Thoracic aorta (tissue), 2 donors: ENCODE measurements around the gene BNIP2. TPM values are rescaled to one million over a fixed set of nuclear protein-coding genes. Genes with fewer than 3 reads are reported as not detected.

Source experiments
- ATAC-seq: fragments of 150-250 bp; one replicate; pipeline ENCODE4 v1.8.0; 2017; ENCODE audit warnings: low read depth; ENCODE audit not compliant: insufficient number of reproducible peaks, low FRiP score
- DNase-seq: peaks from one replicate; pipeline ENCODE4 v3.0.0-alpha.2; 2020; ENCODE audit warnings: low spot score
- H3K27ac ChIP-seq, 2 donors: fragments of 200-600 bp; sonication (generic); 1 replicate in 1 of 2; 2 replicates in 1 of 2; pipeline ENCODE4 v1.5.1; 2016; ENCODE audit warnings: mild to moderate bottlenecking in 2 of 2, moderate library complexity in 2 of 2
- H3K27me3 ChIP-seq: fragments of 200-600 bp; sonication (generic); replicated peaks from 2 replicates; pipeline ENCODE4 v1.6.0; 2016; ENCODE audit warnings: mild to moderate bottlenecking; ENCODE audit not compliant: insufficient read depth
- H3K36me3 ChIP-seq: fragments of 200-600 bp; sonication (generic); one replicate; pipeline ENCODE4 v1.5.1; 2016
- H3K4me1 ChIP-seq, 2 donors: fragments of 200-600 bp; sonication (generic); 1 replicate in 1 of 2; 2 replicates in 1 of 2; pipeline versions ENCODE4 v1.5.1 to v1.6.0; 2016; ENCODE audit warnings: low read depth in 2 of 2, mild to moderate bottlenecking in 1 of 2; ENCODE audit not compliant: control insufficient read depth in 1 of 2
- H3K4me3 ChIP-seq: fragments of 200-600 bp; sonication (generic); 2 replicates; pipeline ENCODE4 v1.5.1; 2016; ENCODE audit warnings: mild to moderate bottlenecking
- H3K9me3 ChIP-seq: fragments of 200-600 bp; sonication (generic); 2 replicates; pipeline ENCODE4 v1.5.1; 2016
- total RNA-seq, 2 donors: library from RNA; depleted of rRNA; stranded (reverse); fragments of >200 nt; gene quantifications; one replicate each; pipeline versions ENCODE4 v1.1.0 to v1.2.3, GENCODE V29; 2016
- TF ChIP-seq, protein P1 (sequence below): fragments of 200-600 bp; sonication (generic); IDR thresholded peaks from one replicate; pipeline ENCODE4 v1.5.1; 2019; ENCODE audit warnings: antibody characterized with exemption

Gene BNIP2
- total RNA-seq, 2 donors from 2014 or later, result 126 to 183 TPM

DNA sequence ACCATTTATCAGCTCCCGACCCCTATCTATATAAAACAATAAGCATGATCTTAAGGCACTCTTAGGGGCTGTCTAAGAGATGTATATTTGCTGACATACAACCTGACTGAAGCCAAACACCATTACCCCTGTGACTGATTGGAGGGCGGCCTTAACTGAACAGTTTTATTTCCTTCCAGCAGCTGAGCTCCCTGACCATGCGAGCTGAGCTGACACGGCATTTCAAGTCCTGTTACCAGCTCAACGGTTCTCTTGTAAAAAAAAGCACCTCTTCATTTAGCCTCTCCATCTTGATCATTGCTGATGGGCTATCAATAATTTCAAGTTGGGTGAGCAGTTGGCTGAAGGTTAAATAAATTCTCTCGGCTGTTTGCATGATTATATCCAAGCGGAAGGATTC lies 33.4 kb upstream of the BNIP2 start:
- no peak overlapping the region for H3K27ac ChIP-seq
- H3K4me3 ChIP-seq, result no peak overlapping the region
- no peak for ATAC-seq
- H3K9me3 ChIP-seq, result no peaks in the 10 kb centered on the region
- no peaks in the 10 kb centered on the region for H3K27me3 ChIP-seq
- no peaks in the 10 kb centered on the region for H3K36me3 ChIP-seq
- TF ChIP-seq, protein P1, sequence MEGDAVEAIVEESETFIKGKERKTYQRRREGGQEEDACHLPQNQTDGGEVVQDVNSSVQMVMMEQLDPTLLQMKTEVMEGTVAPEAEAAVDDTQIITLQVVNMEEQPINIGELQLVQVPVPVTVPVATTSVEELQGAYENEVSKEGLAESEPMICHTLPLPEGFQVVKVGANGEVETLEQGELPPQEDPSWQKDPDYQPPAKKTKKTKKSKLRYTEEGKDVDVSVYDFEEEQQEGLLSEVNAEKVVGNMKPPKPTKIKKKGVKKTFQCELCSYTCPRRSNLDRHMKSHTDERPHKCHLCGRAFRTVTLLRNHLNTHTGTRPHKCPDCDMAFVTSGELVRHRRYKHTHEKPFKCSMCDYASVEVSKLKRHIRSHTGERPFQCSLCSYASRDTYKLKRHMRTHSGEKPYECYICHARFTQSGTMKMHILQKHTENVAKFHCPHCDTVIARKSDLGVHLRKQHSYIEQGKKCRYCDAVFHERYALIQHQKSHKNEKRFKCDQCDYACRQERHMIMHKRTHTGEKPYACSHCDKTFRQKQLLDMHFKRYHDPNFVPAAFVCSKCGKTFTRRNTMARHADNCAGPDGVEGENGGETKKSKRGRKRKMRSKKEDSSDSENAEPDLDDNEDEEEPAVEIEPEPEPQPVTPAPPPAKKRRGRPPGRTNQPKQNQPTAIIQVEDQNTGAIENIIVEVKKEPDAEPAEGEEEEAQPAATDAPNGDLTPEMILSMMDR, result no peak
- DNase-seq, result no peak
- H3K4me1 ChIP-seq, result no peaks in the 10 kb centered on the region

DNA sequence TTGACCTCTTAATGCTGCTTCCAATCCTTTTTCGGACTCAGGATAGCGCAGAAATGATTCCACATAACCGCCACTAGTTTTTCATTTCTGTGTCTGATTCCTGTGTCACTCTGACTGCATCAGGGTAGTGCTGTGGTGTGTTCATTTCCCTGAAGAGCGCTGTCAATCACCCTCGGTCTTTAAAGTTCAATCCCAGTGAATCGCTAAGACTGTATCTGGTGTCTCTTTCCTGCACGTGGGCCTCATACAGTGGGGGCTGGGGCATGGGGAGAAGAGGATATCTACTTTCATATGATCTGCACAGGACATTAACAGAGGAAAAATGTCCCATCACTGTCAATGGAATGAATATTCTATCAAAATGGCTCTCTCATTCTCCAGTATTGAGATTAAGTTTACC lies 32.9 kb upstream of the BNIP2 start:
- Histone ChIP-seq H3K9me3 (no peaks in the 10 kb centered on the region), H3K36me3 (no peaks in the 10 kb centered on the region), H3K27me3 (no peaks in the 10 kb centered on the region), H3K27ac (no peak overlapping the region), H3K4me1 (no peaks in the 10 kb centered on the region), H3K4me3 (no peak overlapping the region)
- DNase-seq, result no peak
- TF ChIP-seq, protein P1, result no peak
- ATAC-seq, result no peak

DNA sequence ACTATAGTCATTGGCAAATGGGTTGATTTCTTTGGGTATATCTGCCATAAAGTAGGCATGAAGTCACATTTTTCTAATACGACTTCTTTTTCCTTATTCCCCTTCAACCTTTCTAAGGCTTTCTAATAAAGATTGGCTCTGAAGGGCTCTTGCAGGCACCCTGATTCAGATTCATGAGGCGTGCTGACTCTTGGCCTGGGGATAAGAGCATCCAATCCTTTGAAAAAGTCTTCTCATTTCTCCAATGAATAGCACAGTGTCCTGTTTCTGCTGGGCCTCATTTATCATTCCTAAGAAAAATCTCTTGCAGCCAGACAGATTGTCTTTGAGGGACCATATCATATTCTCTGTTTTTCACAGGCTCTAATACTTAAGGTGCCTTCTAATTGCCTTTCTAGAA lies 32.3 kb upstream of the BNIP2 start:
- Histone ChIP-seq H3K4me1 (no peaks in the 10 kb centered on the region), H3K4me3 (no peak overlapping the region), H3K9me3 (no peaks in the 10 kb centered on the region), H3K27ac (no peak overlapping the region), H3K27me3 (no peaks in the 10 kb centered on the region), H3K36me3 (no peaks in the 10 kb centered on the region)
- ATAC-seq, result no peak
- no peak for DNase-seq
- TF ChIP-seq, protein P1, result no peak

DNA sequence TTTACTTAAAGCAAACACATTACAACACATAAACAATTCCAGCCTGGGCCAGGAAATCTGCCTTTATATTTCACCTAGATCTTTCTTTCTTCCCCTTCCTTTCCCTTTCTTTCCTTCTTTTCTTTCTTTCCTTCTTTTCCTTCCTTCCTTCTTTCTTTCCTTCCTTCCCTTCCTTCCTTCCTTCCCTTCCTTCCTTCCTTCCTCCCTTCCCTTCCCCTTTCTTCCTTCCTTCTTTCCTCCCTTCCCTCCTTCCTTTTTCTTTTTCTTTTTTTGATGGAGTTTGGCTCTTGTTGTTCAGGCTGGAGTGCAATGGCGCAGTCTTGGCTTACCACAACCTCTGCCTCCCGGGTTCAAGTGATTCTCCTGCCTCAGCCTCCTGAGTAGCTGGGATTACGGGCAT lies 24.1 kb upstream of the BNIP2 start:
- ATAC-seq (no peak), DNase-seq (no peak)
- H3K27ac ChIP-seq, result no peak overlapping the region
- H3K9me3 ChIP-seq, result no peaks in the 10 kb centered on the region
- no peaks in the 10 kb centered on the region for H3K4me1 ChIP-seq
- H3K27me3 ChIP-seq, result no peaks in the 10 kb centered on the region
- no peak overlapping the region for H3K4me3 ChIP-seq
- H3K36me3 ChIP-seq, result no peaks in the 10 kb centered on the region
- TF ChIP-seq, protein P1, result no peak

DNA sequence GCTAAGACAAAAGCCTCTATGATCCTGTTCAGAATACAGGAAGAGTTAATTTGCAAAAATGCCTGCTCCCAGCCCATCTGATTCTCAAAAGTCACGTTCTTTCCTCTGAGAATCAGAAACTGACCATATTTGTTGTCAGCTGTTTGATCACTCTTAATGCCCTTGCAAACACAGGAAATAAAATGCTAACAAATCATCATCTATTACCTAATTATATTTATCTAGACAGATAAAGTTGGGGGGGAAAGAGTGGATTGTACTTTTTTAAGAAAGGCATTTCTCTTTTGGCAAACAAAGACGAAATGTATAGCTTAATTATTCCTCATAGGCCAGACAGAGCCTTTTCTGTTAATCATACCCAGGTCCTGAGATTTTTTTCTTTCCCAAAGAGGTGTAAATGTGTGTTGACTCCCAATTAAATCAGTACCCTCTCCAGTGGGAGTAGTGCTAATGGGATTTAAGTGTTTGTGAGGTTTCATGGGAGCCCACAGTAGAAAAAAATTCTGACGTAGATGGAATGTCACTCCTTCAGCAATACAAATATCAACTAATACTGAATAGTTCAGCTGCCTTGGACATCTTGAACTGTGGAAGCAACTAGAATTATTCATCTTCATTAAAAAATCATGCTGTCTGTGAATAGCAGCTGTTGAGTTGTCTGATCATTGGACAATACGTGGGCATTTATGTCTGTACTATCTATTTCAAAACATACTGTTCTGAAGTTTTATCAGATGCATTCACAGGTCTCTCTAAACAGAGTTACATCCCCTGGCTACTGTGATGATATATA lies 22.5 kb upstream of the BNIP2 start:
- Histone ChIP-seq H3K27ac (no peak overlapping the region), H3K9me3 (no peaks in the 10 kb centered on the region), H3K4me3 (no peak overlapping the region), H3K4me1 (no peaks in the 10 kb centered on the region), H3K27me3 (no peaks in the 10 kb centered on the region), H3K36me3 (no peaks in the 10 kb centered on the region)
- ATAC-seq (no peak), DNase-seq (no peak)
- TF ChIP-seq, protein P1, result no peak
